Stimulated activated memory B cell treated with anti-CD40 and anti-IgM and Interleukin-4, amounts not matched to agents 10 μg/mL and 1 μg/mL and 100 μg/mL, for 72 hours (primary cell): ENCODE measurements around the gene IL1RN.

Experiments
- ATAC-seq: fragments of 150-1000 bp; cut with Tn5 transposase; 2 replicates; pipeline ENCODE4 v1.10.0; 2021
- H3K27ac Mint-ChIP-seq: one replicate; pipeline ENCODE4 v1.8.0; 2022; ENCODE audit warnings: mild to moderate bottlenecking, mixed read lengths
- H3K27me3 Mint-ChIP-seq: one replicate; pipeline ENCODE4 v1.8.0; 2022; ENCODE audit warnings: mixed read lengths
- H3K36me3 Mint-ChIP-seq: one replicate; pipeline ENCODE4 v1.8.0; 2022; ENCODE audit warnings: mixed read lengths
- H3K4me1 Mint-ChIP-seq: one replicate; pipeline ENCODE4 v1.8.0; 2022; ENCODE audit warnings: mixed read lengths
- H3K4me3 Mint-ChIP-seq: one replicate; pipeline ENCODE4 v1.8.0; 2022; ENCODE audit warnings: mild to moderate bottlenecking, moderate library complexity, mixed read lengths
- H3K9me3 Mint-ChIP-seq: one replicate; pipeline ENCODE4 v1.8.0; 2022; ENCODE audit warnings: mixed read lengths

IL1RN gene, protein sequence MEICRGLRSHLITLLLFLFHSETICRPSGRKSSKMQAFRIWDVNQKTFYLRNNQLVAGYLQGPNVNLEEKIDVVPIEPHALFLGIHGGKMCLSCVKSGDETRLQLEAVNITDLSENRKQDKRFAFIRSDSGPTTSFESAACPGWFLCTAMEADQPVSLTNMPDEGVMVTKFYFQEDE

DNA sequence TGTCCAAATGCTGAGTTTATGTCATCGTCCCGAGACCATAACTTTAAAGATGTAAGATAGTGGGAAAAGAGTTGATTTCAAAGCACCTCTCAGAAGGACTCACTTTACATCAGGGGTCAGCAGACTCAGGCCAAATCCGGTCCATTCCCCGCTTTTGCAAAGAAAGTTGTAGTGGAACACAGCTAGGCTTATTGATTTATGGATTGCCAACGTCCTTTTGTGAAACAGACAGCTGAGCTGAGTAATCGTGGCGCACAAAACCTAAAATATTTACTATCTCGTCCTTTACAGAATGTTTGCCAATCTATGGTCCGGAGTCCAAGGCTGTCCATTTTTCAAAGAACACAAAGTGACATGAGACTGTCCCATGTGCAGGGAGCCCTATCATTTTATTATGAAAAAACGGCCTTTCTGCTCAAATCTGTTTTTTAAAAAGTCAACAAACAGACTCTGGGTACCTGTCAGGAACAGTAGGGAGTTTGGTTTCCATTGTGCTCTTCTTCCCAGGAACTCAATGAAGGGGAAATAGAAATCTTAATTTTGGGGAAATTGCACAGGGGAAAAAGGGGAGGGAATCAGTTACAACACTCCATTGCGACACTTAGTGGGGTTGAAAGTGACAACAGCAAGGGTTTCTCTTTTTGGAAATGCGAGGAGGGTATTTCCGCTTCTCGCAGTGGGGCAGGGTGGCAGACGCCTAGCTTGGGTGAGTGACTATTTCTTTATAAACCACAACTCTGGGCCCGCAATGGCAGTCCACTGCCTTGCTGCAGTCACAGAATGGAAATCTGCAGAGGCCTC lies at the start of gene IL1RN:
IL1RN (plus strand) TSS at position 754 of the 801 bp plus-strand sequence; CDS start at position 781, 27 bp downstream.
- peaks cover 30% of the 10 kb centered on the region for H3K4me1 Mint-ChIP-seq
- no peak for ATAC-seq
- H3K9me3 Mint-ChIP-seq: no peaks in the 10 kb centered on the region
- H3K27me3 Mint-ChIP-seq: no peaks in the 10 kb centered on the region
- no peak within 1 kb of the TSS for H3K4me3 Mint-ChIP-seq
- H3K36me3 Mint-ChIP-seq: no peaks in the 10 kb centered on the region
- no peak within 1 kb of the TSS for H3K27ac Mint-ChIP-seq

DNA sequence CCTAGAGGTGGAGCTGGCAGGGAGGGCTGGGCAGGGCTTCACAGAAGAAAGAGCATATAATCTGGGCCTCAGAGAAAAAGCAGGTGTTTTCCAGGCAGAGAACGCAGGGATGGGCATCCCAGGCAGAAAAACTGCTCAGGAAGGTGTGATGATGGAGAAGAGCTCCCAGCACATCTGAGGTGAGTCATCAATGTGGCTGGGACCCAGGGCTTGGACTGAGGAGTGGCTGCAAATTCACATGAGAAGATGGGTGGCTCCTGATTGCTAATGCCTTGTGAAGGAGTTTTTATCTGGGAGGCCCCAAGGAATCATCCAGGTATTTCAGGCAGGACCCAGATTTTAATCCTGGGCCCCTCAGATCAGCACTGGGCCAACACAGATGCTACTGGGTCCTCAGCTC lies 49.5 kb upstream of the IL1RN start:
- H3K27ac Mint-ChIP-seq: no peak overlapping the region
- no peak overlapping the region for H3K4me3 Mint-ChIP-seq
- peaks cover 40% of the 10 kb centered on the region for H3K27me3 Mint-ChIP-seq
- no peaks in the 10 kb centered on the region for H3K9me3 Mint-ChIP-seq
- no peak for ATAC-seq
- H3K36me3 Mint-ChIP-seq: no peaks in the 10 kb centered on the region
- no peaks in the 10 kb centered on the region for H3K4me1 Mint-ChIP-seq

DNA sequence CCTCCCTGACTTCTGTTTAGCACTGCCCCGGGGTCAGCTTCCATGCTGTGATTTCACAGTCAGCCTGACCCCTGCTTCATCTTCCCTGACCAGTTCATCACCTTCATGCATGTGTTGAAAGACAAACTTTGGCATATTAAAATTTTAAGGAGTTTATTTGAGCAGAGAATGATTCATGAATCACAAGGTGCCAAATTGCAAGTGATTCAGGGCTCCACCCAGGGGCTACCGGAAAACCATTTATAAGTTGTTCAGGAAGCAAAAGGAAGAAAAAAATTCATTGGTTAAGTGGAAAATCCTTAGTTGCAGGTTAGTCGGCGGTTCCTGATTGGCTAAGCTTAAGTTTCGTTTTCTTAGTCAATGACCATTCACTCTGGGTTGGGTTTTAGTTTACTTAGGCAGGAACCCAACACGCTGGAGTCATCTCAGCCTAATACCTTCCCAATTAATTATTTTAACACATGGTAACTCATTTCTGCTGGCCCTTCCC lies 49.0 kb upstream of the IL1RN start:
- H3K27ac Mint-ChIP-seq: no peak overlapping the region
- H3K4me3 Mint-ChIP-seq: no peak overlapping the region
- H3K36me3 Mint-ChIP-seq: no peaks in the 10 kb centered on the region
- peaks cover 4% of the 10 kb centered on the region for H3K4me1 Mint-ChIP-seq
- peaks cover 40% of the 10 kb centered on the region for H3K27me3 Mint-ChIP-seq
- no peaks in the 10 kb centered on the region for H3K9me3 Mint-ChIP-seq
- ATAC-seq: no peak

DNA sequence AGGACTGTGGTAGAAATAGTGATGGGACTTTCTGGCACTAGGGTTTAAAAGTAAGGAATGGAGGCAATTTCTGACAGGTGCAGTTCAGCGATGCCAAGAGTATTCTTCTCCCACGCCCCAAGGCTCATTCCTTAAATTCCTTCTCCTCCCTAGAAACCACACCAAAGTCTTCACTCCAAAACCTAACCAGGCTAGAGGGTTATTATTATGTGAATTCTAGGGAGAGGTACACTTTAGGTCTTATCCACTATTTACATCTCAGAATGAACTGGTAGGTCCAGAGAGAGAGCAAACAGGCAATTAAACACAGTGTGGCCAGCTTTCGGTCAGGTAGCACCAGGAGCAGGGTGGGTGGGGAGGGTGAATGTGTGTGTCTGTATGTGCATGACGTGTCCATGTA lies 48.3 kb upstream of the IL1RN start:
- Mint-ChIP-seq H3K9me3 (no peaks in the 10 kb centered on the region), H3K27me3 (peaks cover 38% of the 10 kb centered on the region), H3K4me3 (no peak overlapping the region), H3K36me3 (no peaks in the 10 kb centered on the region), H3K27ac (no peak overlapping the region), H3K4me1 (peaks cover 6% of the 10 kb centered on the region)
- no peak for ATAC-seq

GRCh38 chr2:113080134-113080533 lies 47.3 kb upstream of the IL1RN start:
- H3K4me1 Mint-ChIP-seq: peaks cover 6% of the 10 kb centered on the region
- no peaks in the 10 kb centered on the region for H3K9me3 Mint-ChIP-seq
- no peaks in the 10 kb centered on the region for H3K36me3 Mint-ChIP-seq
- no peak overlapping the region for H3K4me3 Mint-ChIP-seq
- no peak overlapping the region for H3K27ac Mint-ChIP-seq
- H3K27me3 Mint-ChIP-seq: peaks cover 33% of the 10 kb centered on the region
- peak; percentile 61 for ATAC-seq

- H3K4me3 Mint-ChIP-seq: no peak overlapping the region
- no peaks in the 10 kb centered on the region for H3K9me3 Mint-ChIP-seq
- peaks cover 35% of the 10 kb centered on the region for H3K27me3 Mint-ChIP-seq
- no peaks in the 10 kb centered on the region for H3K36me3 Mint-ChIP-seq
- ATAC-seq: no peak
- H3K4me1 Mint-ChIP-seq: peaks cover 6% of the 10 kb centered on the region
- H3K27ac Mint-ChIP-seq: no peak overlapping the region
Observed at GRCh38 chr2:113081488-113082210, 45.7 kb upstream of the IL1RN start.

DNA sequence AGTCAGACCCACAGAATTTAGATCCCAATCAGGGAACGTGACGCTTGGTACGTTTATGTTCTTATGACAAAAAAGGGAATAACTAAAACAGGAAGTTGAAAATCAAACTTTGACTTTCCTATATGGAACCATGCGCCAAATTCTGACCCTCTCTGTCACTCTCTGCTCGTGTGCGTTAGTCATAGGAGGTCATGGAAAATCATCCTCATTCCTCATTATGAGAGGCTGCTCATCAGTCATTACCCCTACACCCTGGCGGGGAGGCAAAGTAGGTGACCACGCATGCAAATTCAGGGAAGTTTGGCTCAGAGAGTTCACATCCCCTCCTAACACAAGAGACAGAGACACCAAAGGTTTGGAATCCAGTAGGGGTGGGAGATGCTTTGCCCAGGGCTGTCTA lies 44.1 kb upstream of the IL1RN start:
- Mint-ChIP-seq H3K27ac (no peak overlapping the region), H3K9me3 (no peaks in the 10 kb centered on the region), H3K36me3 (no peaks in the 10 kb centered on the region), H3K4me1 (peaks cover 6% of the 10 kb centered on the region), H3K27me3 (peaks cover 22% of the 10 kb centered on the region), H3K4me3 (no peak overlapping the region)
- ATAC-seq: peak; percentile 54

GRCh38 chr2:113084249-113085000 lies 43.0 kb upstream of the IL1RN start:
- Mint-ChIP-seq H3K4me3 (no peak overlapping the region), H3K4me1 (peaks cover 6% of the 10 kb centered on the region)
- ATAC-seq: no peak

DNA sequence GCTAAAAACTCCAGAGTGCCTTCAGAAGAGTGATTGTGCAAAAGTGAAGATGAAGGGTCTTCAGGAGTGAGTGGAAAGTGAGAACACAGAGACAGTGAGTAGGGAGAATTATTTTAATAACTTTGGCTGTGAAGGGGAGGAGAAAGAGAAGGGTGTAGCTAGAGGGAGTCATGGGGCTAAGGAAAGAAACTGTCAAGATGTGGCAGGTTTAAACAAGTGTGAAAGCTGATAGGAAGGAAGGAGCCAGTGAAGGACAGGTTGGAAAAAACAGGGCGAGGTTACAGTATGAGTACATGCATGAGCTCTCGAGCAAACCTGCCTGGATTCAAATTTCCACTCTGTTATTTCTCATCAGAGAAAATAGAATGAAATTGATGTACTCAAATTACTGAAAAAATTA lies 41.9 kb upstream of the IL1RN start:
- no peak overlapping the region for H3K4me3 Mint-ChIP-seq
- peaks cover 6% of the 10 kb centered on the region for H3K4me1 Mint-ChIP-seq
- no peaks in the 10 kb centered on the region for H3K36me3 Mint-ChIP-seq
- H3K27me3 Mint-ChIP-seq: peaks cover 22% of the 10 kb centered on the region
- H3K9me3 Mint-ChIP-seq: no peaks in the 10 kb centered on the region
- ATAC-seq: no peak
- H3K27ac Mint-ChIP-seq: peak overlapping the region; percentile 18

More at GRCh38 chr2:113084249-113085000, 43.0 kb upstream of the IL1RN start:
- Mint-ChIP-seq H3K9me3 (no peaks in the 10 kb centered on the region), H3K27me3 (peaks cover 22% of the 10 kb centered on the region), H3K27ac (no peak overlapping the region), H3K36me3 (no peaks in the 10 kb centered on the region)

DNA sequence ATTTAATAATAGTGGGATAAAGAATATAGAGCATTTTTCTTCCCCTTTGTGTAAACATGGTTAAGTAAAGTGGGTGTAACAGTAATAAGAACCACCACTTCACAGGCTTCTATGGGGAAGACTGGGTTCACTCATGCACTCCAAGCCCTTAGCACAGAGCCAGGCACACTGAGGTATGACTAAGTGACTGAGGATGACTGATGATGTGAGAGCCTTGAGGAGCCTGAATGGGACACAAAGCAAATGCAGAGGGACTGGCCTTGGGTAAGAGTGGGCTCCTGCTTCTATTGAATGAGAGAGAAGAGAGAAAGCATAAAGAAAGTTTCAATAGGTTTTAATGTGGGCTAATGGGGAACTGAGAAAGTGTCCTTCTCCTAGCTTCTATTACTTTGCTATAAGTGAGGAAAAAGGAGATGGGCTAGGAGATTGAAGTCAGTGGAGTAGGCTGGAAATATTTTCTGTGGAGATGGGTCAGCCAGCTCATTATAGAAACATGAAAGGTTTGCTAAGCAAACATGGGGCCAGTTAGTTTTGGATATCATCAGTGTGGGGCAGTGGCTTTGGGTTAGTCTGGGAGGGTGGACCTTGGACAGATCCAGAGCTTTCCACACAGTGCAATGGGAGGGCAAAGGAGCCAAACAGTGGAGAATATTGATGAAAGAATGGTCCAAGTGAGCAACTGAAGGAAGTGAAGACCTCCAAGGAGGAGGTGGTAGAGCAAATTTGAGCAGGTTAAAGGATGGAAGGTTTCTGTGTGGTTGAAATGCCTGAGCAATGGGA lies 39.0 kb upstream of the IL1RN start:
- ATAC-seq: no peak
- Mint-ChIP-seq H3K36me3 (no peaks in the 10 kb centered on the region), H3K27me3 (peaks cover 13% of the 10 kb centered on the region), H3K4me1 (peaks cover 2% of the 10 kb centered on the region), H3K4me3 (no peak overlapping the region), H3K9me3 (no peaks in the 10 kb centered on the region), H3K27ac (no peak overlapping the region)

- H3K36me3 Mint-ChIP-seq: peaks cover under 1% of the 10 kb centered on the region
Observed at GRCh38 chr2:113089916-113090315, 37.5 kb upstream of the IL1RN start.

GRCh38 chr2:113091231-113091896 lies 36.0 kb upstream of the IL1RN start:
- Mint-ChIP-seq H3K36me3 (peaks cover 6% of the 10 kb centered on the region), H3K9me3 (peaks cover 5% of the 10 kb centered on the region), H3K27ac (no peak overlapping the region), H3K27me3 (peaks cover 9% of the 10 kb centered on the region), H3K4me3 (no peak overlapping the region), H3K4me1 (no peaks in the 10 kb centered on the region)
- no peak for ATAC-seq

More at GRCh38 chr2:113089916-113090315, 37.5 kb upstream of the IL1RN start:
- H3K27me3 Mint-ChIP-seq: peaks cover 12% of the 10 kb centered on the region
- ATAC-seq: peak; percentile 74
- H3K4me3 Mint-ChIP-seq: no peak overlapping the region
- no peaks in the 10 kb centered on the region for H3K9me3 Mint-ChIP-seq
- H3K4me1 Mint-ChIP-seq: no peaks in the 10 kb centered on the region
- no peak overlapping the region for H3K27ac Mint-ChIP-seq

- Mint-ChIP-seq H3K36me3 (peaks cover 6% of the 10 kb centered on the region), H3K9me3 (peaks cover 5% of the 10 kb centered on the region), H3K4me3 (no peak overlapping the region), H3K27ac (no peak overlapping the region), H3K27me3 (peaks cover 9% of the 10 kb centered on the region), H3K4me1 (peaks cover 6% of the 10 kb centered on the region)
- ATAC-seq: no peak
Observed at GRCh38 chr2:113092864-113093612, 34.4 kb upstream of the IL1RN start.
